ENCODE results near the gene NDEL1.

Gene NDEL1

GRCh38 chr17:8490256-8491023 lies 54.8 kb downstream of the NDEL1 start:
- no peaks in the 10 kb centered on the region for H3K9me3 ChIP-seq (ENCODE audit: control insufficient read depth, low read length)
- H3K4me3 ChIP-seq (ENCODE audit: low read depth, low read length), result no peak overlapping the region
- no peak overlapping the region for H3K4me2 ChIP-seq (ENCODE audit: low read length)
- no peak overlapping the region for H3K27ac ChIP-seq
- H3K9ac ChIP-seq, result no peak overlapping the region
- no peak overlapping the region for H2AFZ ChIP-seq
- H3K36me3 ChIP-seq (ENCODE audit: control insufficient read depth, insufficient read depth, low read length), result no peaks in the 10 kb centered on the region
- peaks cover 5% of the 10 kb centered on the region for H3K79me2 ChIP-seq
- H3K4me1 ChIP-seq, result no peaks in the 10 kb centered on the region
- no peaks in the 10 kb centered on the region for H3K27me3 ChIP-seq (ENCODE audit: control insufficient read depth, insufficient read depth, low read length)
- TF ChIP-seq, protein P1, sequence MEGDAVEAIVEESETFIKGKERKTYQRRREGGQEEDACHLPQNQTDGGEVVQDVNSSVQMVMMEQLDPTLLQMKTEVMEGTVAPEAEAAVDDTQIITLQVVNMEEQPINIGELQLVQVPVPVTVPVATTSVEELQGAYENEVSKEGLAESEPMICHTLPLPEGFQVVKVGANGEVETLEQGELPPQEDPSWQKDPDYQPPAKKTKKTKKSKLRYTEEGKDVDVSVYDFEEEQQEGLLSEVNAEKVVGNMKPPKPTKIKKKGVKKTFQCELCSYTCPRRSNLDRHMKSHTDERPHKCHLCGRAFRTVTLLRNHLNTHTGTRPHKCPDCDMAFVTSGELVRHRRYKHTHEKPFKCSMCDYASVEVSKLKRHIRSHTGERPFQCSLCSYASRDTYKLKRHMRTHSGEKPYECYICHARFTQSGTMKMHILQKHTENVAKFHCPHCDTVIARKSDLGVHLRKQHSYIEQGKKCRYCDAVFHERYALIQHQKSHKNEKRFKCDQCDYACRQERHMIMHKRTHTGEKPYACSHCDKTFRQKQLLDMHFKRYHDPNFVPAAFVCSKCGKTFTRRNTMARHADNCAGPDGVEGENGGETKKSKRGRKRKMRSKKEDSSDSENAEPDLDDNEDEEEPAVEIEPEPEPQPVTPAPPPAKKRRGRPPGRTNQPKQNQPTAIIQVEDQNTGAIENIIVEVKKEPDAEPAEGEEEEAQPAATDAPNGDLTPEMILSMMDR (IDR thresholded peaks at IDR 0.05), result no peak

GRCh38 chr17:8492121-8492520 lies 56.4 kb downstream of the NDEL1 start:
- no peaks in the 10 kb centered on the region for H3K4me1 ChIP-seq
- TF ChIP-seq, protein P1 (IDR thresholded peaks at IDR 0.05), result no peak
- no peaks in the 10 kb centered on the region for H3K27me3 ChIP-seq (ENCODE audit: control insufficient read depth, insufficient read depth, low read length)
- no peaks in the 10 kb centered on the region for H3K36me3 ChIP-seq (ENCODE audit: control insufficient read depth, insufficient read depth, low read length)
- no peaks in the 10 kb centered on the region for H3K9me3 ChIP-seq (ENCODE audit: control insufficient read depth, low read length)
- no peaks in the 10 kb centered on the region for H3K79me2 ChIP-seq
- H2AFZ ChIP-seq, result no peak overlapping the region
- H3K4me3 ChIP-seq (ENCODE audit: low read depth, low read length), result no peak overlapping the region
- H3K4me2 ChIP-seq (ENCODE audit: low read length), result no peak overlapping the region
- no peak overlapping the region for H3K27ac ChIP-seq
- no peak overlapping the region for H3K9ac ChIP-seq

- TF ChIP-seq, protein P1 (IDR thresholded peaks at IDR 0.05), result no peak
- H3K9me3 ChIP-seq (ENCODE audit: control insufficient read depth, low read length), result no peaks in the 10 kb centered on the region
- H3K27ac ChIP-seq, result no peak overlapping the region
- H2AFZ ChIP-seq, result no peak overlapping the region
- no peak overlapping the region for H3K9ac ChIP-seq
- H3K36me3 ChIP-seq (ENCODE audit: control insufficient read depth, insufficient read depth, low read length), result no peaks in the 10 kb centered on the region
- H3K4me3 ChIP-seq (ENCODE audit: low read depth, low read length), result no peak overlapping the region
- H3K27me3 ChIP-seq (ENCODE audit: control insufficient read depth, insufficient read depth, low read length), result no peaks in the 10 kb centered on the region
- H3K79me2 ChIP-seq, result no peaks in the 10 kb centered on the region
- H3K4me1 ChIP-seq, result no peaks in the 10 kb centered on the region
- no peak overlapping the region for H3K4me2 ChIP-seq (ENCODE audit: low read length)
Measured at GRCh38 chr17:8494021-8494420, 58.3 kb downstream of the NDEL1 start.

DNA sequence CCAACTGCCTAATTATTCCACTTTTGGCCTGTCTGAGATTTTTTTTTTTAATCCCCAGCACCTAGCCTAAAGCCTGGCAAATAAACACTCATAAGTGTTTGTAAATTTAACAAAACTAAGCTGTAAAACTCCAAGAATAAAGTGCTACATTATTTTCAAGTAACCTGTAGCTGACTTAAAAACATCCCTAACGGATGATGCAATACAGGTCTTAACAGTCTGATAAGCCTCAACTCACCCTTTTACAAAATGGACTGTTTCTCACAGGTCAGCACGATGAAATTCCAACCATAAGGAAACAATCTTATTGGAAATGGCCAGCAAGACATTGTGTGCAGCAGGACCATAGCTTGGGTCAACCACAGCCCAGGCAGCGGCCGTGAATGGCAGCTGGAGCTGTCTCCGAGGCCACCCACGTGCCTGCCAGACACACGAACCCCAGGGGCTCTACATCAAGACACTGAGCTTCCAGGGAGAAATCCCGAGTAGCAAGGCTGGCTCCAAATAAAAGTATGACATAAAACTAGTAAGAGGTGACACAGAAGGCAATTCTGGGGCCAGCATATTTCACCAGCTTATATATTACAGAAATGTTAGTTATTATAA lies 58.9 kb downstream of the NDEL1 start:
- TF ChIP-seq, protein P1 (IDR thresholded peaks at IDR 0.05), result no peak
- Histone ChIP-seq H3K4me3 (ENCODE audit: low read depth, low read length) (no peak overlapping the region), H3K27ac (no peak overlapping the region), H3K27me3 (ENCODE audit: control insufficient read depth, insufficient read depth, low read length) (no peaks in the 10 kb centered on the region), H2AFZ (no peak overlapping the region), H3K9ac (no peak overlapping the region), H3K79me2 (no peaks in the 10 kb centered on the region), H3K36me3 (ENCODE audit: control insufficient read depth, insufficient read depth, low read length) (no peaks in the 10 kb centered on the region), H3K4me1 (no peaks in the 10 kb centered on the region), H3K4me2 (ENCODE audit: low read length) (no peak overlapping the region), H3K9me3 (ENCODE audit: control insufficient read depth, low read length) (no peaks in the 10 kb centered on the region)
